ENCODE measurements around the gene GNAO1. TPM values are rescaled to one million over a fixed set of nuclear protein-coding genes. Genes with fewer than 3 reads are reported as not detected.

The GNAO1 gene
- total RNA-seq, 1 experiment from 2014 or later: not detected

GRCh38 chr16:56286809-56287208, 95.5 kb downstream of the GNAO1 start:
- H3K9me3 ChIP-seq (ENCODE audit: low read depth, low read length, poor library complexity, severe bottlenecking): no peaks in the 10 kb centered on the region
- BruUV-seq (replicated peaks): no TSS peak
- no peaks in the 10 kb centered on the region for H3K27me3 ChIP-seq (replicated peaks; ENCODE audit: insufficient read depth, low read depth, low read length, poor library complexity)
- ChIA-PET CTCF (no interaction called here), POLR2A (ENCODE audit: low non-redundant PET) (no interaction called here)
- H3K4me3 ChIP-seq (ENCODE audit: low read depth, low read length, poor library complexity, severe bottlenecking): no peak overlapping the region
- TF ChIP-seq EZH2 (IDR thresholded peaks at IDR 0.05; ENCODE audit: borderline replicate concordance, low read depth, low read length, poor library complexity, severe bottlenecking): no peak
- TF ChIP-seq CTCF (conservative IDR thresholded peaks at IDR 0.05; ENCODE audit: low read depth, low read length): no peak
- no peaks in the 10 kb centered on the region for H3K4me1 ChIP-seq (ENCODE audit: insufficient read depth, low read length, poor library complexity, severe bottlenecking)
- intact Hi-C loops (cut with micrococcal nuclease; ENCODE audit: unreplicated experiment): no loop called here
- H3K27ac ChIP-seq (ENCODE audit: low read depth, low read length, poor library complexity, severe bottlenecking): no peak overlapping the region
- no peak for DNase-seq (ENCODE audit: low spot score)
- no peaks in the 10 kb centered on the region for H3K36me3 ChIP-seq (ENCODE audit: insufficient read depth, low read length, poor library complexity, severe bottlenecking)

- ChIA-PET CTCF (no interaction called here), POLR2A (ENCODE audit: low non-redundant PET) (no interaction called here)
- H3K9me3 ChIP-seq (ENCODE audit: low read depth, low read length, poor library complexity, severe bottlenecking): no peaks in the 10 kb centered on the region
- no peak for DNase-seq (ENCODE audit: low spot score)
- no peaks in the 10 kb centered on the region for H3K36me3 ChIP-seq (ENCODE audit: insufficient read depth, low read length, poor library complexity, severe bottlenecking)
- no peak overlapping the region for H3K4me3 ChIP-seq (ENCODE audit: low read depth, low read length, poor library complexity, severe bottlenecking)
- no peak overlapping the region for H3K27ac ChIP-seq (ENCODE audit: low read depth, low read length, poor library complexity, severe bottlenecking)
- intact Hi-C loops (cut with micrococcal nuclease; ENCODE audit: unreplicated experiment): no loop called here
- TF ChIP-seq CTCF (conservative IDR thresholded peaks at IDR 0.05; ENCODE audit: low read depth, low read length) (no peak), EZH2 (IDR thresholded peaks at IDR 0.05; ENCODE audit: borderline replicate concordance, low read depth, low read length, poor library complexity, severe bottlenecking) (no peak)
- no TSS peak for BruUV-seq (replicated peaks)
- no peaks in the 10 kb centered on the region for H3K4me1 ChIP-seq (ENCODE audit: insufficient read depth, low read length, poor library complexity, severe bottlenecking)
- H3K27me3 ChIP-seq (replicated peaks; ENCODE audit: insufficient read depth, low read depth, low read length, poor library complexity): no peaks in the 10 kb centered on the region
Observed at GRCh38 chr16:56288019-56288418, 96.7 kb downstream of the GNAO1 start.

GRCh38 chr16:56289416-56289815, 98.1 kb downstream of the GNAO1 start:
- Histone ChIP-seq H3K4me1 (ENCODE audit: insufficient read depth, low read length, poor library complexity, severe bottlenecking) (no peaks in the 10 kb centered on the region), H3K27me3 (replicated peaks; ENCODE audit: insufficient read depth, low read depth, low read length, poor library complexity) (no peaks in the 10 kb centered on the region), H3K9me3 (ENCODE audit: low read depth, low read length, poor library complexity, severe bottlenecking) (no peaks in the 10 kb centered on the region), H3K36me3 (ENCODE audit: insufficient read depth, low read length, poor library complexity, severe bottlenecking) (no peaks in the 10 kb centered on the region), H3K27ac (ENCODE audit: low read depth, low read length, poor library complexity, severe bottlenecking) (no peak overlapping the region), H3K4me3 (ENCODE audit: low read depth, low read length, poor library complexity, severe bottlenecking) (no peak overlapping the region)
- DNase-seq (ENCODE audit: low spot score): no peak
- ChIA-PET CTCF (no interaction called here), POLR2A (ENCODE audit: low non-redundant PET) (no interaction called here)
- BruUV-seq (replicated peaks): no TSS peak
- intact Hi-C loops (cut with micrococcal nuclease; ENCODE audit: unreplicated experiment): no loop called here
- TF ChIP-seq CTCF (conservative IDR thresholded peaks at IDR 0.05; ENCODE audit: low read depth, low read length) (no peak), EZH2 (IDR thresholded peaks at IDR 0.05; ENCODE audit: borderline replicate concordance, low read depth, low read length, poor library complexity, severe bottlenecking) (no peak)
